K562 (cell line): ENCODE results near the gene AMT. TPM values are rescaled to one million over a fixed set of nuclear protein-coding genes. Genes with fewer than 3 reads are reported as not detected.
A peak's percentile ranks its signal among the peaks of the same experiment; 100 is the strongest.

Source experiments
- ATAC-seq: fragments of 200-7000 bp; cut with Tn5 transposase; 3 replicates; pipeline ENCODE4 v1.9.1; 2020; ENCODE audit warnings: moderate library complexity
- BruUV-seq: library from RNA; stranded (reverse); fragments of 400-500 nt; replicated peaks from 2 replicates; lab custom pipeline; 2021; lab: Mats Ljungman, UMichigan
- CTCF ChIA-PET: fragments of 300-600 bp; formaldehyde crosslinking; extraction: SDS; loops from one replicate; lab custom pipeline; 2021; ENCODE audit warnings: low intra/inter-chr PET ratio; lab: Yijun Ruan, JAX
- POLR2A ChIA-PET: fragments of 300-600, 350-650 bp; sonication (Branson Sonifier 250); formaldehyde crosslinking; extraction: SDS; loops from one replicate; lab custom pipeline; 2021; ENCODE audit warnings: antibody characterized with exemption, inconsistent platforms; lab: Yijun Ruan, JAX
- DNase-seq, 4 experiments: peaks; one replicate each; pipeline versions ENCODE4 v3.0.0 to v3.0.0-alpha.2; 2011 to 2018; ENCODE audit warnings: low spot score in 3 of 4, mixed read lengths in 3 of 4; ENCODE audit errors: extremely low read depth in 1 of 4
- FAIRE-seq: peaks from 2 replicates; lab custom pipeline; 2011; peaks lifted over from hg19 to GRCh38; lab: Jason Lieb, UNC
- H2AFZ ChIP-seq: 2 replicates; pipeline ENCODE4 v1.6.0; 2011; ENCODE audit warnings: low read depth, low read length, control low read depth, inconsistent platforms
- H3K27ac ChIP-seq: fragments of 200-600 bp; 3 replicates; pipeline ENCODE4 v1.8.0; 2011; ENCODE audit warnings: low read depth, mild to moderate bottlenecking, control low read depth, inconsistent platforms, low read length, moderate library complexity, mixed read lengths; ENCODE audit errors: extremely low read depth
- H3K27me3 ChIP-seq, 2 experiments: fragments of 300-600 bp in 1 of 2; 2 replicates in 1 of 2; 3 replicates in 1 of 2; pipeline versions ENCODE4 v1.6.0 to v1.8.0; 2011; ENCODE audit warnings: inconsistent platforms in 2 of 2, low read length in 2 of 2, mild to moderate bottlenecking in 1 of 2, mixed read lengths in 1 of 2, moderate library complexity in 1 of 2; ENCODE audit not compliant: control insufficient read depth in 2 of 2, insufficient read depth in 2 of 2
- H3K36me3 ChIP-seq: fragments of 300-600 bp; 3 replicates; pipeline ENCODE4 v1.8.0; 2011; ENCODE audit warnings: mild to moderate bottlenecking, low read length, inconsistent platforms; ENCODE audit not compliant: control insufficient read depth, insufficient read depth
- H3K4me1 ChIP-seq, 2 experiments: fragments of 200-600 bp in 1 of 2; replicated peaks in 1 of 2; 2 replicates in 1 of 2; 3 replicates in 1 of 2; pipeline versions ENCODE4 v1.5.1 to v1.8.0; 2011; ENCODE audit warnings: inconsistent platforms in 2 of 2, low read length in 2 of 2, mild to moderate bottlenecking in 1 of 2, mixed read lengths in 1 of 2, moderate library complexity in 1 of 2; ENCODE audit not compliant: control insufficient read depth in 2 of 2, insufficient read depth in 2 of 2
- H3K4me2 ChIP-seq: 2 replicates; pipeline ENCODE4 v1.6.1; 2011; ENCODE audit warnings: low read length, control low read depth, inconsistent platforms, mixed read lengths; ENCODE audit not compliant: insufficient read depth
- H3K4me3 ChIP-seq: fragments of 200-600 bp; sonication (generic), shearing (Covaris generic); 2 replicates; pipeline ENCODE4 v1.5.1; 2016; ENCODE audit warnings: control low read depth, inconsistent platforms
- H3K79me2 ChIP-seq: fragments of 200-600 bp; 3 replicates; pipeline ENCODE4 v1.8.0; 2011; ENCODE audit warnings: low read length, inconsistent platforms; ENCODE audit not compliant: control insufficient read depth, insufficient read depth
- H3K9ac ChIP-seq, 2 experiments: 2 replicates each; pipeline versions ENCODE4 v1.6.0 to v1.6.1; 2011; ENCODE audit warnings: low read depth in 2 of 2, low read length in 2 of 2, control low read depth in 1 of 2, inconsistent platforms in 1 of 2, mild to moderate bottlenecking in 1 of 2, mixed read lengths in 1 of 2; ENCODE audit not compliant: insufficient read depth in 1 of 2
- H3K9me1 ChIP-seq: one replicate; pipeline ENCODE4 v1.6.0; 2011; ENCODE audit warnings: inconsistent platforms, mild to moderate bottlenecking, low read length, moderate library complexity; ENCODE audit not compliant: control insufficient read depth, insufficient read depth
- H3K9me3 ChIP-seq: replicated peaks from 2 replicates; pipeline ENCODE4 v1.5.1; 2011; ENCODE audit warnings: low read depth, low read length, inconsistent platforms; ENCODE audit not compliant: control insufficient read depth, insufficient read depth
- H4K20me1 ChIP-seq: replicated peaks from 2 replicates; pipeline ENCODE4 v1.6.1; 2011; ENCODE audit warnings: low read length, inconsistent platforms, mixed read lengths; ENCODE audit not compliant: control insufficient read depth, insufficient read depth
- CHAMP1 ChIP-seq: fragments of 450-650 bp; IDR thresholded peaks from 2 replicates; pipeline ENCODE4 v1.6.1; 2016; ENCODE audit warnings: mild to moderate bottlenecking
- EGR1 ChIP-seq: fragments of 450-650 bp; conservative IDR thresholded peaks from 2 replicates; pipeline ENCODE4 v1.6.1; 2017; ENCODE audit warnings: mild to moderate bottlenecking
- MYNN ChIP-seq, 2 experiments: sonication (generic); formaldehyde crosslinking in 1 of 2; IDR thresholded peaks; 2 replicates each; pipeline versions ENCODE4 v1.5.0 to v1.6.1; 2016 to 2020; ENCODE audit warnings: antibody characterized with exemption in 1 of 2, missing genetic modification reagents in 1 of 2
- NFE2L1 ChIP-seq: fragments of 450-650 bp; IDR thresholded peaks from 2 replicates; pipeline ENCODE4 v1.6.1; 2016; ENCODE audit warnings: missing genetic modification characterization, low read depth, mild to moderate bottlenecking, missing compliant biosample characterization, moderate library complexity, borderline replicate concordance
- NKRF ChIP-seq: fragments of 450-650 bp; IDR thresholded peaks from 2 replicates; pipeline ENCODE4 v1.6.1; 2016; ENCODE audit warnings: borderline replicate concordance
- NONO ChIP-seq, 2 experiments: fragments of 200-400 bp in 1 of 2; fragments of 450-650 bp in 1 of 2; formaldehyde crosslinking in 1 of 2; IDR thresholded peaks; 2 replicates each; pipeline ENCODE4 v1.6.1; 2017; ENCODE audit warnings: low read depth in 2 of 2, mild to moderate bottlenecking in 2 of 2, moderate library complexity in 2 of 2, low read length in 1 of 2
- PRDM10 ChIP-seq: fragments of 450-650 bp; IDR thresholded peaks from 2 replicates; pipeline ENCODE4 v1.6.1; 2018; ENCODE audit not compliant: partially characterized antibody
- SAP30 ChIP-seq: fragments of 200-600 bp; sonication (generic); IDR thresholded peaks from 2 replicates; pipeline ENCODE4 v1.6.1; 2012; ENCODE audit warnings: borderline replicate concordance, low read depth, mild to moderate bottlenecking, moderate library complexity, low read length, control low read depth, inconsistent platforms; ENCODE audit not compliant: insufficient read depth, poor library complexity, severe bottlenecking
- SREBF2 ChIP-seq: sonication (generic); formaldehyde crosslinking; IDR thresholded peaks from 2 replicates; pipeline ENCODE4 v1.4.0; 2020; ENCODE audit warnings: mild to moderate bottlenecking, missing genetic modification reagents
- ZBTB7A ChIP-seq: IDR thresholded peaks from 2 replicates; pipeline ENCODE4 v1.6.1; 2011; ENCODE audit warnings: low read depth, mild to moderate bottlenecking, low read length, moderate library complexity, borderline replicate concordance; ENCODE audit not compliant: control insufficient read depth
- ZFX ChIP-seq: sonication (generic); formaldehyde crosslinking; IDR thresholded peaks from 2 replicates; pipeline ENCODE4 v1.8.0; 2022; ENCODE audit warnings: mild to moderate bottlenecking, missing genetic modification reagents, moderate library complexity
- WGBS: fragments of 100-300 bp; shearing (Covaris generic); methylation state at CpG from one replicate; pipeline ENCODE4 v1.1.6; 2016; ENCODE audit warnings: low coverage, mixed read lengths; ENCODE audit not compliant: insufficient coverage; ENCODE audit errors: missing lambda C conversion rate; 5-methylcytosine and 5-hydroxymethylcytosine counted together
- in situ Hi-C: fragments of 300-500 bp; cut with MboI; formaldehyde crosslinking; loops from 4 replicates; pipeline ENCODE4 v1.15.0; 2018; ENCODE audit warnings: inconsistent platforms, mixed read lengths
- intact Hi-C: fragments of 100-400 bp; cut with micrococcal nuclease; formaldehyde crosslinking; loops from 2 replicates; pipeline ENCODE4 v1.14.2; 2022
- polyA plus RNA-seq, 8 experiments: library from polyadenylated mRNA; depleted of rRNA in 4 of 8; stranded (reverse) in 5 of 8; unstranded in 3 of 8; fragments of >200 nt; fragmentation: Nextera tagmentation in 2 of 8; fragmentation: Illumina TruSeq in 1 of 8; extraction: Ambion mirVana in 2 of 8; extraction: Trizol in 1 of 8; gene quantifications; 2 replicates each; pipeline versions ENCODE4 v1.2.1 to v1.2.3, GENCODE V29; 2011 to 2014; ENCODE audit warnings: inconsistent platforms in 1 of 8, missing spikeins in 1 of 8
- total RNA-seq, 7 experiments: library from RNA; depleted of rRNA in 6 of 7; stranded (reverse); fragments of >200 nt in 6 of 7; fragmentation: Illumina TruSeq in 2 of 7; extraction: Trizol in 2 of 7; gene quantifications; 2 replicates each; pipeline versions ENCODE4 v1.2.1 to v1.2.3, GENCODE V29; 2011 to 2021; ENCODE audit warnings: low replicate concordance in 1 of 7

AMT gene
- total and polyA plus RNA-seq, 9 of the 15 experiments (the other 6 are each of a cell fraction or from before 2014, with no cell fraction given), result 0.14 to 2.1 (median 0.52) TPM

GRCh38 chr3:49412632-49413337, 9.5 kb downstream of the AMT start:
- Histone ChIP-seq H3K9me1 (no peaks in the 10 kb centered on the region), H3K36me3 (peaks cover 23% of the 10 kb centered on the region; the same call in 2 of the 3 replicates), H4K20me1 (peaks cover 16% of the 10 kb centered on the region), H3K9me3 (no peaks in the 10 kb centered on the region), H3K4me3 (peak overlapping the region; percentile 91), H3K27ac (peak overlapping the region; percentile 96), H3K9ac (peak overlapping the region; percentile 96), H2AFZ (peak overlapping the region; percentile 88), H3K79me2 (peaks cover 56% of the 10 kb centered on the region), H3K4me2 (peak overlapping the region; percentile 94), H3K27me3 (no peaks in the 10 kb centered on the region), H3K4me1 (peaks cover 21 to 28% of the 10 kb centered on the region in 2 experiments; a peak in 4 of 5 replicates)
- 21% methylated on average over 10 of the region's 16 CpGs for WGBS
- peak; percentile 1; the same call in 2 of the 3 replicates for ATAC-seq
- DNase-seq, result no peak
- in situ Hi-C loops, result no loop called here
- CTCF ChIA-PET, result no interaction called here
- no TSS peak for BruUV-seq
- intact Hi-C loops, result loop anchor here (2.0 kb wide), 1 partner anchor 72 kb away; the partner anchor contains the start of gene USP4
- POLR2A ChIA-PET, result interaction anchor here (0.6 to 1.1 kb wide), 3 partner anchors 9 to 48 kb away, joined by 5 to 10 read pairs (median 5); partner anchors contain the start of genes AMT and NICN1
- peak; percentile 44 for FAIRE-seq
- TF ChIP-seq EGR1 (0 out of 2 replicates have a peak, but pooled peaks have one; percentile 18), SAP30 (peak; percentile 66), NONO (IDR thresholded peaks at IDR 0.05; ENCODE audit: low read depth in 2 of 2, low read length in 1 of 2) (no peak), NFE2L1 (tag) (no peak), ZFX (CRISPR knock-in tag) (no peak), NKRF (0 out of 2 replicates have a peak, but pooled peaks have one; percentile 10), CHAMP1 (no peak), MYNN (IDR thresholded peaks at IDR 0.05) (0 out of 2 replicates have a peak, but pooled peaks have one; percentile 5), MYNN (CRISPR knock-in tag; IDR thresholded peaks at IDR 0.05) (no peak), ZBTB7A (0 out of 2 replicates have a peak, but pooled peaks have one; percentile 5), SREBF2 (CRISPR knock-in tag) (no peak), PRDM10 (peak; percentile 39)
